IMR-90 (cell line): ENCODE results near the gene TPP2. TPM values are rescaled to one million over a fixed set of nuclear protein-coding genes. Genes with fewer than 3 reads are reported as not detected.

ENCODE experiments used
- ATAC-seq: fragments of 200-7000 bp; cut with Tn5 transposase; 2 replicates; pipeline ENCODE4 v1.9.1; 2020; ENCODE audit warnings: low read depth, mild to moderate bottlenecking, moderate library complexity
- BruUV-seq: library from RNA; stranded (reverse); fragments of 400-500 nt; replicated peaks from 2 replicates; lab custom pipeline; 2021; lab: Mats Ljungman, UMichigan
- CTCF ChIA-PET: fragments of 300-600 bp; formaldehyde crosslinking; extraction: SDS; loops from one replicate; lab custom pipeline; 2021; ENCODE audit warnings: antibody characterized with exemption; lab: Yijun Ruan, JAX
- POLR2A ChIA-PET: fragments of 300-600 bp; sonication (Branson Sonifier 250); formaldehyde crosslinking; loops from one replicate; lab custom pipeline; 2022; ENCODE audit warnings: antibody characterized with exemption; ENCODE audit not compliant: unreplicated experiment; lab: Charles Lee
- DNase-seq: peaks from one replicate; pipeline ENCODE4 v3.0.0; 2013
- H2AFZ ChIP-seq: replicated peaks from 2 replicates; pipeline ENCODE3; 2013; ENCODE audit warnings: low read length, mild to moderate bottlenecking; ENCODE audit not compliant: poor library complexity
- H2AK5ac ChIP-seq: 2 replicates; pipeline ENCODE4 v1.6.1; 2013; ENCODE audit warnings: low read depth, low read length, inconsistent platforms
- H2AK9ac ChIP-seq: replicated peaks from 2 replicates; pipeline ENCODE3; 2013; ENCODE audit warnings: mild to moderate bottlenecking, low read depth, low read length, moderate library complexity; ENCODE audit not compliant: poor library complexity
- H2BK120ac ChIP-seq: 2 replicates; pipeline ENCODE4 v1.6.1; 2013; ENCODE audit warnings: low read depth, low read length, inconsistent platforms
- H2BK15ac ChIP-seq: 3 replicates; pipeline ENCODE4 v1.6.1; 2013; ENCODE audit warnings: low read depth, low read length, inconsistent platforms
- H2BK20ac ChIP-seq: 2 replicates; pipeline ENCODE4 v1.6.1; 2013; ENCODE audit warnings: low read depth, mild to moderate bottlenecking, inconsistent platforms, low read length, moderate library complexity
- H2BK5ac ChIP-seq: 2 replicates; pipeline ENCODE4 v1.6.1; 2013; ENCODE audit warnings: mild to moderate bottlenecking, low read depth, low read length, inconsistent platforms; ENCODE audit not compliant: poor library complexity, severe bottlenecking
- H3K14ac ChIP-seq: replicated peaks from 2 replicates; pipeline ENCODE4 v1.6.1; 2013; ENCODE audit warnings: low read depth, low read length, inconsistent platforms
- H3K18ac ChIP-seq: 2 replicates; pipeline ENCODE4 v1.6.1; 2013; ENCODE audit warnings: low read depth, low read length, control low read depth
- H3K23ac ChIP-seq: 2 replicates; pipeline ENCODE4 v1.6.1; 2013; ENCODE audit warnings: low read depth, low read length, inconsistent platforms
- H3K27ac ChIP-seq: 2 replicates; pipeline ENCODE4 v1.5.1; 2013; ENCODE audit warnings: mild to moderate bottlenecking, control low read depth, low read length; ENCODE audit not compliant: insufficient read depth
- H3K27me3 ChIP-seq: 2 replicates; pipeline ENCODE4 v1.6.1; 2013; ENCODE audit warnings: low read length; ENCODE audit not compliant: control insufficient read depth, insufficient read depth
- H3K36me3 ChIP-seq: 2 replicates; pipeline ENCODE4 v1.6.1; 2013; ENCODE audit warnings: low read length, mixed read lengths; ENCODE audit not compliant: control insufficient read depth, insufficient read depth
- H3K4ac ChIP-seq: 2 replicates; pipeline ENCODE4 v1.6.1; 2013; ENCODE audit warnings: low read depth, low read length, inconsistent platforms
- H3K4me1 ChIP-seq: 2 replicates; pipeline ENCODE4 v1.6.1; 2013; ENCODE audit warnings: low read length, mixed read lengths; ENCODE audit not compliant: control insufficient read depth, insufficient read depth
- H3K4me2 ChIP-seq: 2 replicates; pipeline ENCODE4 v1.6.1; 2013; ENCODE audit warnings: low read depth, mild to moderate bottlenecking, control low read depth, low read length, moderate library complexity
- H3K4me3 ChIP-seq: 2 replicates; pipeline ENCODE4 v1.5.1; 2013; ENCODE audit warnings: low read depth, mild to moderate bottlenecking, control low read depth, low read length, moderate library complexity; ENCODE audit not compliant: insufficient read depth
- H3K56ac ChIP-seq: 2 replicates; pipeline ENCODE4 v1.6.1; 2013; ENCODE audit warnings: low read length, inconsistent platforms; ENCODE audit not compliant: insufficient read depth; ENCODE audit errors: extremely low read depth
- H3K79me1 ChIP-seq, 2 experiments: 2 replicates each; pipeline ENCODE4 v1.6.1; 2013; ENCODE audit warnings: low read length in 2 of 2, inconsistent platforms in 1 of 2, low read depth in 1 of 2
- H3K9ac ChIP-seq: 2 replicates; pipeline ENCODE4 v1.6.1; 2013; ENCODE audit warnings: low read depth, low read length, control low read depth
- H3K9me1 ChIP-seq: 2 replicates; pipeline ENCODE4 v1.6.1; 2013; ENCODE audit warnings: low read length, inconsistent platforms; ENCODE audit not compliant: insufficient read depth
- H3K9me3 ChIP-seq: 2 replicates; pipeline ENCODE4 v1.6.1; 2013; ENCODE audit warnings: low read length; ENCODE audit not compliant: control insufficient read depth, insufficient read depth
- H4K20me1 ChIP-seq: 2 replicates; pipeline ENCODE4 v1.6.1; 2013; ENCODE audit warnings: low read length, inconsistent platforms; ENCODE audit not compliant: insufficient read depth
- H4K5ac ChIP-seq: 2 replicates; pipeline ENCODE4 v1.6.1; 2013; ENCODE audit warnings: mild to moderate bottlenecking, low read depth, low read length, control low read depth
- H4K8ac ChIP-seq, 2 experiments: 2 replicates each; pipeline ENCODE4 v1.6.1; 2013; ENCODE audit warnings: low read depth in 2 of 2, low read length in 2 of 2, control low read depth in 1 of 2, inconsistent platforms in 1 of 2
- H4K91ac ChIP-seq: 2 replicates; pipeline ENCODE4 v1.6.1; 2013; ENCODE audit warnings: low read depth, low read length, inconsistent platforms; ENCODE audit not compliant: insufficient read depth
- CEBPB ChIP-seq: IDR thresholded peaks from 2 replicates; pipeline ENCODE4 v1.6.1; 2012; ENCODE audit warnings: low read depth, low read length, improper control_type of control experiment
- CHD1 ChIP-seq: IDR thresholded peaks from 2 replicates; pipeline ENCODE4 v1.6.1; 2012; ENCODE audit warnings: low read depth, low read length, improper control_type of control experiment
- MAZ ChIP-seq: IDR thresholded peaks from 2 replicates; pipeline ENCODE4 v1.6.1; 2012; ENCODE audit warnings: low read depth, mild to moderate bottlenecking, low read length, improper control_type of control experiment, moderate library complexity, borderline replicate concordance
- MXI1 ChIP-seq: IDR thresholded peaks from 2 replicates; pipeline ENCODE4 v1.6.1; 2012; ENCODE audit warnings: low read depth, mild to moderate bottlenecking, low read length, moderate library complexity, borderline replicate concordance
- RFX5 ChIP-seq: IDR thresholded peaks from 2 replicates; pipeline ENCODE4 v1.8.0; 2012; ENCODE audit warnings: low read depth, mild to moderate bottlenecking, low read length, moderate library complexity
- USF2 ChIP-seq: fragments of 150-350 bp; IDR thresholded peaks from 2 replicates; pipeline ENCODE4 v1.6.1; 2017; ENCODE audit warnings: mild to moderate bottlenecking, antibody characterized with exemption, low read length, low read depth
- dilution Hi-C: fragments of 300-500 bp; cut with HindIII; formaldehyde crosslinking; loops from one replicate; pipeline ENCODE4 v1.14.3; 2018; ENCODE audit warnings: low sequenced_read_pairs; ENCODE audit not compliant: unreplicated experiment
- in situ Hi-C: fragments of 300-500 bp; cut with MboI; formaldehyde crosslinking; loops from 3 replicates; pipeline ENCODE4 v1.14.3; 2019; ENCODE audit warnings: low sequenced_read_pairs, inconsistent platforms, mixed read lengths
- intact Hi-C: fragments of 100-400 bp; cut with micrococcal nuclease; formaldehyde crosslinking; loops from 2 replicates; pipeline ENCODE4 v1.10.0; 2022
- polyA plus RNA-seq, 3 experiments: library from polyadenylated mRNA; depleted of rRNA; stranded (reverse); fragments of >200 nt; gene quantifications; 2 replicates each; pipeline ENCODE4 v1.2.3, GENCODE V29; 2012; ENCODE audit warnings: low replicate concordance in 1 of 3
- total RNA-seq: library from RNA; depleted of rRNA; stranded (reverse); fragments of >200 nt; gene quantifications from 2 replicates; pipeline ENCODE4 v1.2.3, GENCODE V29; 2012

Gene TPP2
- total and polyA plus RNA-seq, 2 of the 4 experiments (the other 2 are of a cell fraction) = 27.6 to 52.9 TPM

- TF ChIP-seq RFX5 (peak; percentile 73), USF2 (peak; percentile 88), CHD1 (no peak), MAZ (peak; percentile 84; the same call in 1 of the 2 replicates)
These were observed at the start of gene TPP2 (continued) for GRCh38 chr13:102596147-102597028.

GRCh38 chr13:102548811-102549210, 48.0 kb upstream of the TPP2 start:
- in situ Hi-C loops (no loop called here), dilution Hi-C loops (no loop called here), intact Hi-C loops (no loop called here)
- Histone ChIP-seq H3K27ac (no peak overlapping the region), H3K14ac (no peak overlapping the region), H3K9me3 (no peaks in the 10 kb centered on the region), H4K5ac (no peak overlapping the region), H2AK9ac (no peak overlapping the region), H3K27me3 (no peaks in the 10 kb centered on the region; the same call in 1 of the 2 replicates), H3K4me3 (no peak overlapping the region), H2BK20ac (no peak overlapping the region), H3K36me3 (no peaks in the 10 kb centered on the region), H4K8ac (no peak overlapping the region), H4K91ac (no peak overlapping the region), H3K79me1 (no peaks in the 10 kb centered on the region), H2AFZ (no peak overlapping the region), H2BK5ac (no peak overlapping the region), H3K4ac (no peak overlapping the region), H2BK120ac (no peak overlapping the region), H3K4me1 (no peaks in the 10 kb centered on the region), H2AK5ac (no peak overlapping the region), H2BK15ac (no peak overlapping the region), H4K20me1 (no peaks in the 10 kb centered on the region), H3K56ac (no peak overlapping the region), H3K18ac (no peak overlapping the region), H3K9me1 (0 out of 2 replicates have a peak, but pooled peaks cover 2% of the 10 kb centered on the region), H3K23ac (no peak overlapping the region), H3K4me2 (no peak overlapping the region), H3K9ac (no peak overlapping the region)
- no peak for ATAC-seq
- no TSS peak for BruUV-seq
- ChIA-PET POLR2A (no interaction called here), CTCF (no interaction called here)
- TF ChIP-seq CEBPB = peak; percentile 13; the same call in 1 of the 2 replicates
- no peak for TF ChIP-seq MXI1
- DNase-seq = no peak
